Liver (tissue), 9 donors: ENCODE results near the gene ZNFX1. TPM values are rescaled to one million over a fixed set of nuclear protein-coding genes. Genes with fewer than 3 reads are reported as not detected.

Source experiments
- DNase-seq: peaks from one replicate; pipeline ENCODE4 v3.0.0-alpha.2; 2017; ENCODE audit warnings: low spot score
- H3K27ac ChIP-seq, 2 donors: one replicate each; pipeline ENCODE4 v1.7.0; 2013; ENCODE audit warnings: inconsistent platforms in 2 of 2, low read length in 2 of 2, control low read depth in 1 of 2, low read depth in 1 of 2, mild to moderate bottlenecking in 1 of 2
- H3K27me3 ChIP-seq, 4 donors: one replicate each; pipeline versions ENCODE4 v1.6.1 to v1.7.0; 2013; ENCODE audit warnings: low read length in 3 of 4, inconsistent platforms in 1 of 4, mild to moderate bottlenecking in 1 of 4, moderate library complexity in 1 of 4; ENCODE audit not compliant: control insufficient read depth in 4 of 4, insufficient read depth in 4 of 4
- H3K36me3 ChIP-seq, 4 donors: one replicate each; pipeline versions ENCODE4 v1.6.1 to v1.7.0; 2013; ENCODE audit warnings: low read length in 3 of 4, mild to moderate bottlenecking in 3 of 4, low read depth in 1 of 4, moderate library complexity in 1 of 4; ENCODE audit not compliant: control insufficient read depth in 4 of 4, insufficient read depth in 3 of 4
- H3K4me1 ChIP-seq, 4 donors: one replicate each; pipeline versions ENCODE4 v1.6.1 to v1.7.0; 2013; ENCODE audit warnings: low read length in 3 of 4, mild to moderate bottlenecking in 3 of 4, moderate library complexity in 1 of 4; ENCODE audit not compliant: control insufficient read depth in 4 of 4, insufficient read depth in 4 of 4
- H3K4me3 ChIP-seq, 3 donors: one replicate each; pipeline versions ENCODE4 v1.6.1 to v1.7.0; 2013; ENCODE audit warnings: low read length in 3 of 3, control low read depth in 1 of 3, low read depth in 1 of 3, mild to moderate bottlenecking in 1 of 3
- H3K9ac ChIP-seq, 2 donors: one replicate each; pipeline ENCODE4 v1.7.0; 2013; ENCODE audit warnings: low read length in 2 of 2, mild to moderate bottlenecking in 2 of 2, moderate library complexity in 2 of 2, control low read depth in 1 of 2, low read depth in 1 of 2
- H3K9me3 ChIP-seq, 4 donors: one replicate each; pipeline versions ENCODE4 v1.6.1 to v1.7.0; 2013; ENCODE audit warnings: low read length in 3 of 4; ENCODE audit not compliant: control insufficient read depth in 4 of 4
- EGR1 ChIP-seq, 2 donors: IDR thresholded peaks; 2 replicates each; pipeline ENCODE4 v1.6.1; 2016 to 2018; ENCODE audit warnings: antibody characterized with exemption in 2 of 2, low read depth in 2 of 2
- FOXA1 ChIP-seq: IDR thresholded peaks from 2 replicates; pipeline ENCODE4 v1.6.1; 2016; ENCODE audit warnings: antibody characterized with exemption
- GABPA ChIP-seq, 2 donors: IDR thresholded peaks in 1 of 2; conservative IDR thresholded peaks in 1 of 2; 2 replicates each; pipeline ENCODE4 v1.6.1; 2016; ENCODE audit warnings: antibody characterized with exemption in 2 of 2, mild to moderate bottlenecking in 1 of 2, moderate library complexity in 1 of 2
- HNF4A ChIP-seq, 2 donors: conservative IDR thresholded peaks; 2 replicates each; pipeline ENCODE4 v1.6.1; 2016; ENCODE audit warnings: antibody characterized with exemption in 2 of 2, mild to moderate bottlenecking in 2 of 2
- HNF4G ChIP-seq: IDR thresholded peaks from 2 replicates; pipeline ENCODE4 v1.6.1; 2016; ENCODE audit warnings: antibody characterized with exemption
- NR2F2 ChIP-seq: IDR thresholded peaks from 2 replicates; pipeline ENCODE4 v1.6.1; 2016; ENCODE audit warnings: antibody characterized with exemption
- RXRA ChIP-seq, 2 donors: IDR thresholded peaks; 2 replicates each; pipeline ENCODE4 v1.6.1; 2017 to 2018; ENCODE audit warnings: antibody characterized with exemption in 2 of 2, mild to moderate bottlenecking in 1 of 2
- SP1 ChIP-seq: IDR thresholded peaks from 2 replicates; pipeline ENCODE4 v1.6.1; 2018; ENCODE audit warnings: antibody characterized with exemption, mild to moderate bottlenecking
- TAF1 ChIP-seq: conservative IDR thresholded peaks from 2 replicates; pipeline ENCODE4 v1.6.1; 2016; ENCODE audit warnings: antibody characterized with exemption, mild to moderate bottlenecking
- YY1 ChIP-seq: IDR thresholded peaks from 2 replicates; pipeline ENCODE4 v1.6.1; 2016; ENCODE audit warnings: antibody characterized with exemption, mild to moderate bottlenecking
- WGBS: extraction: QIAGEN DNeasy Blood & Tissue Kit; methylation state at CpG from one replicate; pipeline ENCODE4 v1.1.7; 2013; 5-methylcytosine and 5-hydroxymethylcytosine counted together
- polyA plus RNA-seq, 2 donors: library from polyadenylated mRNA; stranded (reverse) in 1 of 2; unstranded in 1 of 2; fragments of 200-250 nt in 1 of 2; fragments of >200 nt in 1 of 2; fragmentation: Nextera tagmentation in 1 of 2; extraction: Ambion mirVana in 1 of 2; gene quantifications; one replicate each; pipeline versions ENCODE4 v1.2.1 to v1.2.3, GENCODE V29; 2013 to 2015
- total RNA-seq, 2 donors: library from RNA; depleted of rRNA; stranded (reverse); fragments of >200 nt; gene quantifications; one replicate each; pipeline ENCODE4 v1.2.3, GENCODE V29; 2014
- TF ChIP-seq, protein P1 (sequence below): IDR thresholded peaks from 2 replicates; pipeline ENCODE4 v1.6.1; 2016; ENCODE audit warnings: antibody characterized with exemption
- TF ChIP-seq, protein P2 (sequence below): IDR thresholded peaks from 2 replicates; pipeline ENCODE4 v1.6.1; 2016; ENCODE audit warnings: antibody characterized with exemption, mild to moderate bottlenecking
- TF ChIP-seq, protein P3 (sequence below): IDR thresholded peaks from 2 replicates; pipeline ENCODE4 v1.6.1; 2016; ENCODE audit warnings: antibody characterized with exemption
- TF ChIP-seq, protein P4 (sequence below): IDR thresholded peaks from 2 replicates; pipeline ENCODE4 v1.6.1; 2016; ENCODE audit warnings: antibody characterized with exemption
- donor health status: healthy.
- donor health status: healthy.
- donor health status: healthy.
- donor health status: healthy.
- donor health status: healthy.

Gene ZNFX1
- 10 to 100 TPM; 10.1 to 16.1 TPM for total RNA-seq
- polyA plus RNA-seq, result 1 to 10 TPM; 6.9 to 7.2 TPM

DNA sequence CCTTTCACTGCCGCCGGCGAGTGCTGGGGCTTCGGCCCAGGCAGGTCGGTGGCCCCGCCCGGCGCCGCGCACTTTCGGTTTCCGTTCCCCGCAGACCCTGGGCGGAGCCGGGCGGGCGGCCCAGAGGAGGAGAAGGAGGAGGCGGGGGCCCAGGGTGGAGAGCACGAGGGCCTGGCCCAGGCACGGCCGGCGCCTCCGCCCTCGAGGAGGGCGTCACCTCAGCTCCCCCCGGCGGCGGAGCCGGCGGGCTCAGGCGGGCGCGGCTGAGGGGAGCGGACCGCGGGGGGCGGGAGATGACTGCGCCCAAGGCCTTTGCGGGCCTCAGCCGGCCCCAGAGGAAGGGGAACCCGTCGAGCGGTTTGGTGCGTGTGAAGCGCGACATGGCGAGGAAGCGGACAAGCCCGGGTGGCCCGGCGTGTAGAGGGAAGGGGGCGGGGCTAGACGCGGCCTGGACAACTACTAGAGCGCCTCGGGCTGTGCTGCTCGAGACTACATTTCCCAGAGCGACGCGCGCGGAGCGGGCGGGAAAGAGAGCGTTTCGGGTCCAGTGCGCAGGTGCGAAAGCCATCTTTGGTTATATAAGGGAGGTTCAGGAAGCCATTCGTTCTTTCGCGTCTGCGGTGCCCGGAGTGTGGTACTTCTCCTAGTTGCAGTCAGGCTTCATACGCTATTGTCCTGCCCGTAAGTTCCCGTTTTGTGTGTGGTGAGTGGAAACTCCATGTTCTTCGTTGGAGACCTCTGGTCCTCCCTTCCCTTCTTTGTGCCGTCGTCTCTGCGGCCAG, at the start of gene ZNFX1:
Gene ZNFX1 (minus strand): TSS at position 22 of the 782 bp plus-strand sequence. CDS start 2,218 bp downstream, outside the sequence.
- Histone ChIP-seq H3K27ac (peak within 1 kb of the TSS; percentile 91 to 97), H3K9me3 (peaks cover 4 to 13% (median 6%) of the 10 kb centered on the region in 4 donors), H3K27me3 (no peaks in the 10 kb centered on the region), H3K9ac (peak within 1 kb of the TSS; percentile 74 to 81), H3K4me1 (peaks cover 0 to 35% (median 21%) of the 10 kb centered on the region in 4 donors), H3K36me3 (peaks cover 22 to 45% (median 36%) of the 10 kb centered on the region in 4 donors), H3K4me3 (peak within 1 kb of the TSS; percentile 95 to 96 (median 95))
- TF ChIP-seq RXRA (IDR thresholded peaks at IDR 0.05) (peak in 1 of 2 donors; percentile 21), HNF4G (no peak), NR2F2 (no peak), TAF1 (peak; percentile 100), EGR1 (IDR thresholded peaks at IDR 0.05; ENCODE audit: low read depth in 2 of 2) (peak in 1 of 2 donors; percentile 20), YY1 (peak; percentile 97), GABPA (IDR thresholded peaks at IDR 0.05 in 1 of 2, conservative IDR thresholded peaks at IDR 0.05 in 1 of 2) (peak in 1 of 2 donors; percentile 50), FOXA1 (no peak), SP1 (peak; percentile 58)
- TF ChIP-seq, protein P1, sequence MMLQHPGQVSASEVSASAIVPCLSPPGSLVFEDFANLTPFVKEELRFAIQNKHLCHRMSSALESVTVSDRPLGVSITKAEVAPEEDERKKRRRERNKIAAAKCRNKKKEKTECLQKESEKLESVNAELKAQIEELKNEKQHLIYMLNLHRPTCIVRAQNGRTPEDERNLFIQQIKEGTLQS, result no peak
- TF ChIP-seq, protein P2, sequence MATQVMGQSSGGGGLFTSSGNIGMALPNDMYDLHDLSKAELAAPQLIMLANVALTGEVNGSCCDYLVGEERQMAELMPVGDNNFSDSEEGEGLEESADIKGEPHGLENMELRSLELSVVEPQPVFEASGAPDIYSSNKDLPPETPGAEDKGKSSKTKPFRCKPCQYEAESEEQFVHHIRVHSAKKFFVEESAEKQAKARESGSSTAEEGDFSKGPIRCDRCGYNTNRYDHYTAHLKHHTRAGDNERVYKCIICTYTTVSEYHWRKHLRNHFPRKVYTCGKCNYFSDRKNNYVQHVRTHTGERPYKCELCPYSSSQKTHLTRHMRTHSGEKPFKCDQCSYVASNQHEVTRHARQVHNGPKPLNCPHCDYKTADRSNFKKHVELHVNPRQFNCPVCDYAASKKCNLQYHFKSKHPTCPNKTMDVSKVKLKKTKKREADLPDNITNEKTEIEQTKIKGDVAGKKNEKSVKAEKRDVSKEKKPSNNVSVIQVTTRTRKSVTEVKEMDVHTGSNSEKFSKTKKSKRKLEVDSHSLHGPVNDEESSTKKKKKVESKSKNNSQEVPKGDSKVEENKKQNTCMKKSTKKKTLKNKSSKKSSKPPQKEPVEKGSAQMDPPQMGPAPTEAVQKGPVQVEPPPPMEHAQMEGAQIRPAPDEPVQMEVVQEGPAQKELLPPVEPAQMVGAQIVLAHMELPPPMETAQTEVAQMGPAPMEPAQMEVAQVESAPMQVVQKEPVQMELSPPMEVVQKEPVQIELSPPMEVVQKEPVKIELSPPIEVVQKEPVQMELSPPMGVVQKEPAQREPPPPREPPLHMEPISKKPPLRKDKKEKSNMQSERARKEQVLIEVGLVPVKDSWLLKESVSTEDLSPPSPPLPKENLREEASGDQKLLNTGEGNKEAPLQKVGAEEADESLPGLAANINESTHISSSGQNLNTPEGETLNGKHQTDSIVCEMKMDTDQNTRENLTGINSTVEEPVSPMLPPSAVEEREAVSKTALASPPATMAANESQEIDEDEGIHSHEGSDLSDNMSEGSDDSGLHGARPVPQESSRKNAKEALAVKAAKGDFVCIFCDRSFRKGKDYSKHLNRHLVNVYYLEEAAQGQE, result peak; percentile 97
- TF ChIP-seq, protein P3, sequence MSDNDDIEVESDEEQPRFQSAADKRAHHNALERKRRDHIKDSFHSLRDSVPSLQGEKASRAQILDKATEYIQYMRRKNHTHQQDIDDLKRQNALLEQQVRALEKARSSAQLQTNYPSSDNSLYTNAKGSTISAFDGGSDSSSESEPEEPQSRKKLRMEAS, result peak; percentile 55
- peak; percentile 98 for DNase-seq
- under 1% methylated on average over 80 of the region's 80 CpGs for WGBS

DNA sequence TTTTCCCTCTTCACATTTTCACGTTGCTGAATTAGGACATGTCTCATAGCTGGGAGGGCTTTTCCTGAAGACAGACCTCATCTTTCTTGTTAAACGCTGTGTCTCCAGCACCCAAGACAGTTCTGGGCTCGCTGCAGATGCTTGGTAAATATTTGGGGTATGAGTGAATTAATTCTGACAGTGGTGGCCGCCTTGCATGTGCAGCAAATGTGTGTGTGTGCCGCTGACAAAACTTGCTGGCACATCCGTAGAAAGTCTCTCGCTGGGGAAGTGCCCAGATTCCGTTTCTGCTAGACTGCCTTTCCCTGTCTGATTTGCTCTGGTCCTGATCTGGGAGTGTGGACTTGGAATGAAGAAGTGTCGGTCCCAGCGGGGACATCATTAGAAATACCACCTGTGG, 48.2 kb upstream of the ZNFX1 start:
- TF ChIP-seq, protein P2, result no peak
- TF ChIP-seq, protein P4, sequence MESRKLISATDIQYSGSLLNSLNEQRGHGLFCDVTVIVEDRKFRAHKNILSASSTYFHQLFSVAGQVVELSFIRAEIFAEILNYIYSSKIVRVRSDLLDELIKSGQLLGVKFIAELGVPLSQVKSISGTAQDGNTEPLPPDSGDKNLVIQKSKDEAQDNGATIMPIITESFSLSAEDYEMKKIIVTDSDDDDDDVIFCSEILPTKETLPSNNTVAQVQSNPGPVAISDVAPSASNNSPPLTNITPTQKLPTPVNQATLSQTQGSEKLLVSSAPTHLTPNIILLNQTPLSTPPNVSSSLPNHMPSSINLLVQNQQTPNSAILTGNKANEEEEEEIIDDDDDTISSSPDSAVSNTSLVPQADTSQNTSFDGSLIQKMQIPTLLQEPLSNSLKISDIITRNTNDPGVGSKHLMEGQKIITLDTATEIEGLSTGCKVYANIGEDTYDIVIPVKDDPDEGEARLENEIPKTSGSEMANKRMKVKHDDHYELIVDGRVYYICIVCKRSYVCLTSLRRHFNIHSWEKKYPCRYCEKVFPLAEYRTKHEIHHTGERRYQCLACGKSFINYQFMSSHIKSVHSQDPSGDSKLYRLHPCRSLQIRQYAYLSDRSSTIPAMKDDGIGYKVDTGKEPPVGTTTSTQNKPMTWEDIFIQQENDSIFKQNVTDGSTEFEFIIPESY, result no peak
- TF ChIP-seq HNF4A (conservative IDR thresholded peaks at IDR 0.05) (no peak), GABPA (IDR thresholded peaks at IDR 0.05 in 1 of 2, conservative IDR thresholded peaks at IDR 0.05 in 1 of 2) (no peak)
- TF ChIP-seq, protein P3, result no peak
- Histone ChIP-seq H3K9ac (no peak overlapping the region), H3K36me3 (no peaks in the 10 kb centered on the region), H3K9me3 (no peaks in the 10 kb centered on the region), H3K27me3 (peaks cover 0 to 2% (median 0%) of the 10 kb centered on the region in 4 donors), H3K27ac (no peak overlapping the region), H3K4me1 (no peaks in the 10 kb centered on the region), H3K4me3 (no peak overlapping the region)
- no peak for DNase-seq
- WGBS, result 57% methylated on average over 10 of the region's 10 CpGs
